ENCODE data around the gene CCDC116. TPM values are rescaled to one million over a fixed set of nuclear protein-coding genes. Genes with fewer than 3 reads are reported as not detected.

The CCDC116 gene, protein sequence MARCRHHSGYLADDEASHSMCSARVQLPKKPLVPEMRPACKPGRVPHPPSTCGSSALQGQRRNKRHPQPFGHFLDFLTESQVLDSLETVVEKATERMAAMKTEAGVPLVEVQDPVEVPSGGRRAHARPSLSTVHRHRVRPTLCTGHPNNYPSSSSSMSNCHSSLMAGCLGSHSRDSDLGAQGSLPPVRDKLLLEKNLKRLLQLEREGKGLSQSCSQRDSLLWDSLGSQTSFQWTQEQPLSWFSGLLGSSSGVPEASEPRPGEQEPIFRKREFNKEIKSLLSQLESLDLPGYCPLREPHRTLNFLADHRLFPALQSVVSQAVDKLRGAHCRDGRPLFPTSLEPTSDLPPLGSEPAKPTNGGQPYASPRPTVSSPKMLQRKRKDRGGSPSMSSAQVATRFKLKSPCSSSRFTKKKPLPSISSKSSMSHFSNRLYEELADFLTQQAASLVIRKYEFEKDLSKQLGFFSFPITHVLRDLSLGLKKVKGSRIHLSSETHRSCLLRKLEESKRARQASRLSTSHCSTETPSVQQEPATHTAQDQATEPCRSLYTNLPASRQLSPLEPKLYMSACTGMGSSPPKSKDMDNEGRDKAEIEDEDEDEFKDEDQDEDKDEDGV
- under 1 TPM in 1 of 2 donors, not detected in 1; 0.59 TPM for total RNA-seq

DNA sequence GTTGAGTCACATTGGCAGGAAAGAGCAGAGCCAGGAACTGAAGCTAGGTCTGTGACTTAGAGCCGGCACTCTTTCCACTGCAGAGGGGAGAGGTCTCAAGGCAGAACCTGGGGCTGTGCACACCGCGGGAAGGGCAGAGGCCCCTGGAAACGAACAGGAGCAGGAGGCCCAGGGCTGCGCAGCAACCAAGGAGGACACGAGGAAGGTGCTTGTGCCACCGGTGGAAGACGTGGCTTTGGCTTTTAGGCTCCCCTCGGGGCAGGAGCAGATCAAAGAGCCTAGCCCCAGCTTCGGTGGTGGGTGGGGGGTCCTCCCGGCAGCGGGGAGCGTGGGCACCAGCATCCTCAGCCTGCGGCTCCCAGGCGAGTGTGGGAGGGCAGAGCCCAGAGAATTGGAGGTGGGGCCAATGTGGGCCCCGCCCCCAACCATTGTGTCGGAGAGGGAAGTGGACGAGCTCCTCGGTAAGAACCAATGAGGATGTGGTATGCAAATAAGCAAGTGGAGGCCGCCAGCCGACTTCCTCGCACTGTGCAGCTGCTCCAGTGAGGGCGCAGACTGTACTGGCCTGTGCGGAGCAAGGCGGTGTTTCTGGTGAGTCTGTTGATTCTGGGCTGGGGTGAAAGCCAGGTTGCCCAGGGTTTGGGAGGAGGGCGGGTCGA, at the start of gene CCDC116:
TSS of gene CCDC116 (plus strand) at position 524 of the 659 bp plus-strand sequence. CDS start 422 bp downstream, outside the sequence.
- H3K4me1 ChIP-seq = peaks cover 3% of the 10 kb centered on the region
- intact Hi-C loops (cut with DNase I) = no loop called here
- DNase-seq = no peak
- H3K36me3 ChIP-seq = no peaks in the 10 kb centered on the region
- no peaks in the 10 kb centered on the region for H3K27me3 ChIP-seq
- no peak within 1 kb of the TSS for H3K9ac ChIP-seq (ENCODE audit: low read depth in 2 of 2, low read length in 2 of 2)
- H3K27ac ChIP-seq = no peak within 1 kb of the TSS
- H3K4me3 ChIP-seq = no peak within 1 kb of the TSS
- TF ChIP-seq, protein P1, sequence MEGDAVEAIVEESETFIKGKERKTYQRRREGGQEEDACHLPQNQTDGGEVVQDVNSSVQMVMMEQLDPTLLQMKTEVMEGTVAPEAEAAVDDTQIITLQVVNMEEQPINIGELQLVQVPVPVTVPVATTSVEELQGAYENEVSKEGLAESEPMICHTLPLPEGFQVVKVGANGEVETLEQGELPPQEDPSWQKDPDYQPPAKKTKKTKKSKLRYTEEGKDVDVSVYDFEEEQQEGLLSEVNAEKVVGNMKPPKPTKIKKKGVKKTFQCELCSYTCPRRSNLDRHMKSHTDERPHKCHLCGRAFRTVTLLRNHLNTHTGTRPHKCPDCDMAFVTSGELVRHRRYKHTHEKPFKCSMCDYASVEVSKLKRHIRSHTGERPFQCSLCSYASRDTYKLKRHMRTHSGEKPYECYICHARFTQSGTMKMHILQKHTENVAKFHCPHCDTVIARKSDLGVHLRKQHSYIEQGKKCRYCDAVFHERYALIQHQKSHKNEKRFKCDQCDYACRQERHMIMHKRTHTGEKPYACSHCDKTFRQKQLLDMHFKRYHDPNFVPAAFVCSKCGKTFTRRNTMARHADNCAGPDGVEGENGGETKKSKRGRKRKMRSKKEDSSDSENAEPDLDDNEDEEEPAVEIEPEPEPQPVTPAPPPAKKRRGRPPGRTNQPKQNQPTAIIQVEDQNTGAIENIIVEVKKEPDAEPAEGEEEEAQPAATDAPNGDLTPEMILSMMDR (IDR thresholded peaks at IDR 0.05) = no peak
- H3K9me3 ChIP-seq = no peaks in the 10 kb centered on the region

DNA sequence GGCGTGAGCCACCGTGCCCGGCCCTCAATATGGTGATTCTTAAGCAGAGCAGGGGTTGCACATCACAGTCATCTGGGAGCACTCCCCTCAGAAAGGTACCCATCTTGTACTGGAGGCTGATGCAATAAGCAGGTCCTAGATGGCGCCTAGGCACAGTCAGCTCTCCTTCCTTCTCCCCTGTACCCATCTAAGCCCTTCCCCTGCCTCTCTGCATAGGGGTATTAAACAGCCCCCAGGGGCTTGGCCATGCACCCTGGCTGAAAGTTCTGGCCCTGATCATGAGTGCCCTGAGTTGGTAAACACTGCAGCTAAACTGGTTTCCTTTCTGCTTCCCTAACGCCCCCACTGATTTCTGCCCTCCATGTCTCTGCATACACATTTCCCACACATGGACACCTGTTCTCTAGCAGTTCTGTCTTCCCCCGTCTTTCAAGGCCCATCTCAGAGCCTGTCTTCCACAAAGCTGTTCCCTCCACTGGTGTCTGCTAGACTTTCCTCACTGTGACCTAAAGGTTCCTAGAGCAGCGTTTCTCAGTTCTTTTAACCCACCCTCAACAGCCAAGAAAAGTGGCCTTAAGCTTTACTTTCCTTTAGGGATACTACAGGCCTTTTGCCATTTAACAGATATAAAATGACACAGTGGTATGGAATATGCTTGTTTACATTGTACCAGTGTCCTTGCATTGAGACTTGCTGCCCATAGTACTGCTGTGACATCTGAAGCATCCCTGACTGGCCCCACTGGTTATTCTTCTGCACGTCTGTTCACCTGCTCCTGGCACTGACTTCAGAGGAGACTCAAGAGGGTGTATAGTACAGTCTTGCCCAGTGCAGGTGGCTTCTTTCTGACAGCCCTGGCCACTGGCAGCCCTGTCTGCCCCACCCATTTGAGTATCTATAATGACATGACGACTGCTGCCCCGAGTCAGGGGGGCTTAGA, 49.5 kb upstream of the CCDC116 start:
- no peak overlapping the region for H3K4me3 ChIP-seq
- peaks cover 7% of the 10 kb centered on the region for H3K4me1 ChIP-seq
- TF ChIP-seq, protein P1 (IDR thresholded peaks at IDR 0.05) = no peak
- no peak overlapping the region for H3K27ac ChIP-seq
- intact Hi-C loops (cut with DNase I) = no loop called here
- no peaks in the 10 kb centered on the region for H3K27me3 ChIP-seq
- no peaks in the 10 kb centered on the region for H3K36me3 ChIP-seq
- H3K9ac ChIP-seq (ENCODE audit: low read depth in 2 of 2, low read length in 2 of 2) = no peak overlapping the region
- no peak for DNase-seq
- no peaks in the 10 kb centered on the region for H3K9me3 ChIP-seq

DNA sequence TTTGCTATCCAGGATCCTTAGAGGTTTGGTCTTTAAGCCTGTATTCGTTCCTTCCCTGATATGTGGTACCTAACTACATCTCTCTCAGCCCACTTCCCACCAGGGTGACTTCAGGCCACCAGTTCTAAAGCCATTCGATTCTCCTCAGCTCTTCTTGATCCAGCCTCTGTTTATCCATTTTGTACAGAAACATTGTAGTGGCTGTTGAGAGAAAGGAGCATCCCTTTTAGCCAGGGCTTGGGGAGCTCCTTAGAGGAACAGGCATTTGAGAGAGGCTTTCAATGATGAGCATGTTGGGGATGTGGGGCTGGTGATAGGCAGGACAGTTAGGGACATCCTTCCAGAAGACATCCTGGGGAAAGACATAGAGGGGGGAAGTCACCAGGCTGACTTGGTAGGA, 47.2 kb upstream of the CCDC116 start:
- H3K27ac ChIP-seq = no peak overlapping the region
- no peak for DNase-seq
- no peak overlapping the region for H3K9ac ChIP-seq (ENCODE audit: low read depth in 2 of 2, low read length in 2 of 2)
- no peaks in the 10 kb centered on the region for H3K9me3 ChIP-seq
- H3K4me3 ChIP-seq = no peak overlapping the region
- no peaks in the 10 kb centered on the region for H3K27me3 ChIP-seq
- H3K4me1 ChIP-seq = no peaks in the 10 kb centered on the region
- no peaks in the 10 kb centered on the region for H3K36me3 ChIP-seq
- intact Hi-C loops (cut with DNase I) = no loop called here
- TF ChIP-seq, protein P1 (IDR thresholded peaks at IDR 0.05) = no peak

DNA sequence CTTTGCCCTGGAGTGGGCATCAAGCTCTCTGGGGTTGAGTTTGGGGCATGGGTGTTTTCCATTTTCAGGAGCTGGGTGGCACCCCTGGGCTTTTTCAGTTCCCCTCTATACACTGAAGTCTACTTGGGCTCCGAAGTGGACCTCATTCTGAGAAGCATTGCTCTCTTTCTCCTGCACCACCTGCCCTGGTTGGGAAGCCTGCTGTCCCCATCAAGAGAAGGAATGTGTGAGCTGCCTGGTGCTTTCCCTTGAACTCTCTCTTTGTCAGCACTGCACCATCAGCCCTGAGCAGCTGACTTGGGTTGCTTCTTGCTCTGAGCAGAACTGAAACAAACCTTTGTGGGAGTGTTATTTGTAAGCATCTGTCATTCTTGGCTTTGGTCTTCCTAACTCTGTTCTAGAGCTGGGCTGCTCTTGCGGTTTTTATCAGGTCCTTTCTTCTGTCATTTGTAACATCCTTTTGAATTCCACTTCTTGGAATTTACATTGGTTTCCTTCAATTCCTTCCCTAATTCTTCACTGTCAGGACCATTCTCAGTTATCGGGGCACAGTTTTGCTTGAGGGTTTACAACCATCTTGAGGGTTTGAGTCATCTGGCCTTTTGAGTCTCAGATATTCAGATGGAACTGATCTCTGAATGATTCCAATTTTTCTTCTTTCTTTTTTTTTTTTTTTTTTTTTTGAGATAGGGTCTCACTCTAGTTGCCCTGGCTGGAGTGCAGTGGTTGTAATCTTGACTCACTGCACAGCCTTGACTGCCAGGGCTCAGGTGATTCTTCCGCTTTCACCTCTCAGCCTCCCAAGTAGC, 44.6 kb upstream of the CCDC116 start:
- H3K27me3 ChIP-seq = no peaks in the 10 kb centered on the region
- no peaks in the 10 kb centered on the region for H3K36me3 ChIP-seq
- TF ChIP-seq, protein P1 (IDR thresholded peaks at IDR 0.05) = no peak
- DNase-seq = no peak
- no peak overlapping the region for H3K9ac ChIP-seq (ENCODE audit: low read depth in 2 of 2, low read length in 2 of 2)
- no peaks in the 10 kb centered on the region for H3K4me1 ChIP-seq
- no peak overlapping the region for H3K27ac ChIP-seq
- intact Hi-C loops (cut with DNase I) = no loop called here
- no peaks in the 10 kb centered on the region for H3K9me3 ChIP-seq
- H3K4me3 ChIP-seq = no peak overlapping the region

Measured in colonic mucosa (tissue), 4 donors.